HG02973 (cell line): ENCODE results near the gene ATP8B4.
"Not testable (repeated sequence)": the region's sequence is repeated elsewhere in the genome, so short reads cannot be mapped to it uniquely, and the experiment has no call there.

Experiments
- ATAC-seq: cut with Tn5 transposase; IDR thresholded peaks from one replicate; pipeline ENCODE4 v1.9.1; 2021; ENCODE audit warnings: moderate library complexity; ENCODE audit not compliant: unreplicated experiment

Gene ATP8B4

GRCh38 chr15:50138391-50138790 is 19.4 kb upstream of the ATP8B4 start:
- no peak for ATAC-seq

- ATAC-seq: no peak
Observed at GRCh38 chr15:50137893-50138292, 18.9 kb upstream of the ATP8B4 start.

GRCh38 chr15:50137330-50137761 is 18.3 kb upstream of the ATP8B4 start:
- no peak for ATAC-seq

- peak; percentile 73 for ATAC-seq
Observed at GRCh38 chr15:50135031-50135551, 16.1 kb upstream of the ATP8B4 start.

- peak; percentile 78 for ATAC-seq
Observed at GRCh38 chr15:50134524-50135024, 15.5 kb upstream of the ATP8B4 start.

- not testable (repeated sequence) for ATAC-seq
Observed at GRCh38 chr15:50132251-50132984, 13.4 kb upstream of the ATP8B4 start.

GRCh38 chr15:50131617-50132016 is 12.6 kb upstream of the ATP8B4 start:
- no peak for ATAC-seq

- ATAC-seq: no peak
Observed at GRCh38 chr15:50128266-50128665, 9.2 kb upstream of the ATP8B4 start.

GRCh38 chr15:50127255-50127777 is 8.3 kb upstream of the ATP8B4 start:
- ATAC-seq: no peak

- no peak for ATAC-seq
Observed at GRCh38 chr15:50126072-50126471, 7.0 kb upstream of the ATP8B4 start.

- ATAC-seq: no peak
Observed at GRCh38 chr15:50124631-50125030, 5.6 kb upstream of the ATP8B4 start.

GRCh38 chr15:50123861-50124557 is 5.0 kb upstream of the ATP8B4 start:
- ATAC-seq: no peak

- ATAC-seq: no peak
Observed at GRCh38 chr15:50120729-50121128, 1.7 kb upstream of the ATP8B4 start.

GRCh38 chr15:50117431-50118027 is 1.5 kb downstream of the ATP8B4 start:
- no peak for ATAC-seq

- ATAC-seq: peak; percentile 52
Observed at GRCh38 chr15:50116477-50116876, 2.6 kb downstream of the ATP8B4 start.

GRCh38 chr15:50113992-50114780 is 4.8 kb downstream of the ATP8B4 start:
- ATAC-seq: no peak

- no peak for ATAC-seq
Observed at GRCh38 chr15:50113187-50113505, 5.9 kb downstream of the ATP8B4 start.

GRCh38 chr15:50112488-50113186 is 6.4 kb downstream of the ATP8B4 start:
- no peak for ATAC-seq

- ATAC-seq: no peak
Observed at GRCh38 chr15:50110285-50110684, 8.7 kb downstream of the ATP8B4 start.
